ENCODE results near the gene ZNF687. TPM values are rescaled to one million over a fixed set of nuclear protein-coding genes. Genes with fewer than 3 reads are reported as not detected.

Gene ZNF687
- total and polyA plus RNA-seq, 12 donors: 7.5 to 38.3 (median 30.8) TPM

- DNase-seq: peak; percentile 93 to 98 (median 96)
- H3K36me3 ChIP-seq (replicated peaks in 1 of 2): peaks cover 0 to 4% of the 10 kb centered on the region in 2 donors
- peaks cover 12 to 18% of the 10 kb centered on the region in 2 donors for H3K4me1 ChIP-seq (replicated peaks in 1 of 2)
- peak within 1 kb of the TSS; percentile 19 to 96 (median 73) for H3K4me3 ChIP-seq
- no peaks in the 10 kb centered on the region for H3K9me3 ChIP-seq (replicated peaks in 1 of 3)
- intact Hi-C loops (cut with DNase I): loop anchor here (5.0 kb wide), 1 partner anchor 57 kb away; the partner anchor contains the start of gene PIP5K1A (in 2 of the 2)
- no peaks in the 10 kb centered on the region for H3K27me3 ChIP-seq
- 8 to 14% (median 12%) methylated on average over 45 to 56 of the region's 56 CpGs for WGBS, 4 donors
- H3K27ac ChIP-seq: peak within 1 kb of the TSS; percentile 55 to 97 (median 84)
- peak; percentile 65 to 69 for TF ChIP-seq POLR2A (IDR thresholded peaks at IDR 0.05)
- TF ChIP-seq CTCF (IDR thresholded peaks at IDR 0.05): peak in 3 of 6 experiments; percentile 5 to 21 (median 19)
Observed at GRCh38 chr1:151254217-151255213, 27.6 kb upstream of the ZNF687 start, which contains the start of gene PSMD4. Gene PSMD4, plus strand, starts transcription at chr1:151254734. Its CDS starts 49 bp downstream, at chr1:151254783.

GRCh38 chr1:151255381-151255780 lies 26.7 kb upstream of the ZNF687 start:
- H3K4me1 ChIP-seq (replicated peaks in 1 of 2): peaks cover 12 to 18% of the 10 kb centered on the region in 2 donors
- intact Hi-C loops (cut with DNase I): no loop called here
- peak overlapping the region; percentile 55 to 97 (median 84) for H3K27ac ChIP-seq
- 21 to 28% (median 25%) methylated on average over 10 of the region's 10 CpGs for WGBS, 4 donors
- TF ChIP-seq CTCF (IDR thresholded peaks at IDR 0.05): no peak
- TF ChIP-seq POLR2A (IDR thresholded peaks at IDR 0.05): no peak
- no peaks in the 10 kb centered on the region for H3K27me3 ChIP-seq
- no peaks in the 10 kb centered on the region for H3K9me3 ChIP-seq (replicated peaks in 1 of 3)
- H3K4me3 ChIP-seq: peak overlapping the region in 3 of 4 donors; percentile 19 to 96 (median 82)
- no peak for DNase-seq
- H3K36me3 ChIP-seq (replicated peaks in 1 of 2): no peaks in the 10 kb centered on the region

GRCh38 chr1:151259351-151259750 lies 22.7 kb upstream of the ZNF687 start:
- peaks cover 8 to 18% of the 10 kb centered on the region in 2 donors for H3K4me1 ChIP-seq (replicated peaks in 1 of 2)
- intact Hi-C loops (cut with DNase I): no loop called here
- no peak for DNase-seq
- H3K27me3 ChIP-seq: no peaks in the 10 kb centered on the region
- H3K4me3 ChIP-seq: no peak overlapping the region
- H3K9me3 ChIP-seq (replicated peaks in 1 of 3): no peaks in the 10 kb centered on the region
- H3K27ac ChIP-seq: no peak overlapping the region
- 86 to 95% (median 91%) methylated on average over 2 of the region's 2 CpGs for WGBS, 4 donors
- peaks cover 0 to 25% of the 10 kb centered on the region in 2 donors for H3K36me3 ChIP-seq (replicated peaks in 1 of 2)
- TF ChIP-seq POLR2A (IDR thresholded peaks at IDR 0.05) (no peak), CTCF (IDR thresholded peaks at IDR 0.05) (no peak)
